Keratinocyte (primary cell): Measurements from ENCODE around the gene ARSK.

ENCODE experiments used
- EZH2 ChIP-seq: IDR thresholded peaks from one replicate; pipeline ENCODE4 v1.6.1; 2012; ENCODE audit warnings: inconsistent platforms, mild to moderate bottlenecking, low read length, moderate library complexity
- TF ChIP-seq, protein P1 (sequence below), 3 experiments: IDR thresholded peaks in 1 of 3; conservative IDR thresholded peaks in 1 of 3; optimal IDR thresholded peaks in 1 of 3; 2 replicates in 2 of 3; 3 replicates in 1 of 3; pipeline versions ENCODE3 to v1.5.1; 2011; ENCODE audit warnings: low read length in 3 of 3, mild to moderate bottlenecking in 3 of 3, moderate library complexity in 2 of 3, control low read depth in 1 of 3, inconsistent platforms in 1 of 3; ENCODE audit not compliant: insufficient read depth in 2 of 3; ENCODE audit errors: extremely low read depth in 1 of 3

DNA sequence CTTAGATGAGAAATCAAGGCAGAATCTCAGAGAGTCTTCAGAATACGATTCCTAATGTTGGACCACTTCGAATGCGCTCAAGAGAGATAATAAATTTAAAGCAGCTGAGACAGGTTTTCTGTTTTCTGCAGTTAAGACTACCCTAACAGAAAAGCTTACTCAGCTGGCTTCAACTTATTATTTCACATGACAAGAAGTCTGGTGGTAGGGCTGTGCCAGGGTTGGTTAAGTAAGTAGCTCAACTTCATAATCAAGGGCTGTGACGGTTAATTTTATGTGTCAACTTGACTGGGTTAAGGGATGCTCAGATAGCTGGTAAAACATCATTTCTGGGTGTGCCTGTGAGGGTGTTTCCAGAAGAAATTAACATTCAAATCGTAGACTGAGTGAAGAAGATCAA, 68.8 kb downstream of the ARSK start:
- TF ChIP-seq, protein P1, sequence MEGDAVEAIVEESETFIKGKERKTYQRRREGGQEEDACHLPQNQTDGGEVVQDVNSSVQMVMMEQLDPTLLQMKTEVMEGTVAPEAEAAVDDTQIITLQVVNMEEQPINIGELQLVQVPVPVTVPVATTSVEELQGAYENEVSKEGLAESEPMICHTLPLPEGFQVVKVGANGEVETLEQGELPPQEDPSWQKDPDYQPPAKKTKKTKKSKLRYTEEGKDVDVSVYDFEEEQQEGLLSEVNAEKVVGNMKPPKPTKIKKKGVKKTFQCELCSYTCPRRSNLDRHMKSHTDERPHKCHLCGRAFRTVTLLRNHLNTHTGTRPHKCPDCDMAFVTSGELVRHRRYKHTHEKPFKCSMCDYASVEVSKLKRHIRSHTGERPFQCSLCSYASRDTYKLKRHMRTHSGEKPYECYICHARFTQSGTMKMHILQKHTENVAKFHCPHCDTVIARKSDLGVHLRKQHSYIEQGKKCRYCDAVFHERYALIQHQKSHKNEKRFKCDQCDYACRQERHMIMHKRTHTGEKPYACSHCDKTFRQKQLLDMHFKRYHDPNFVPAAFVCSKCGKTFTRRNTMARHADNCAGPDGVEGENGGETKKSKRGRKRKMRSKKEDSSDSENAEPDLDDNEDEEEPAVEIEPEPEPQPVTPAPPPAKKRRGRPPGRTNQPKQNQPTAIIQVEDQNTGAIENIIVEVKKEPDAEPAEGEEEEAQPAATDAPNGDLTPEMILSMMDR (optimal IDR thresholded peaks at IDR 0.05 in 1 of 3, IDR thresholded peaks at IDR 0.05 in 1 of 3, conservative IDR thresholded peaks at IDR 0.05 in 1 of 3; ENCODE audit: extremely low read depth in 1 of 3, insufficient read depth in 2 of 3, low read length in 3 of 3), result no peak
- TF ChIP-seq EZH2, result no peak
